Hepatocyte (in vitro differentiated cells): ENCODE results near the gene PPM1H. TPM values are rescaled to one million over a fixed set of nuclear protein-coding genes. Genes with fewer than 3 reads are reported as not detected.

Experiments used
- DNase-seq: peaks from one replicate; pipeline ENCODE4 v3.0.0-alpha.2; 2016; ENCODE audit warnings: low spot score
- H2AFZ ChIP-seq: fragments of 200-600 bp; sonication (generic); 2 replicates; pipeline ENCODE4 v1.6.0; 2016; ENCODE audit warnings: antibody characterized with exemption, mild to moderate bottlenecking
- H3K27ac ChIP-seq: fragments of 200-600 bp; sonication (generic); 2 replicates; pipeline ENCODE4 v1.5.1; 2016; ENCODE audit warnings: mild to moderate bottlenecking
- H3K27me3 ChIP-seq: fragments of 200-600 bp; sonication (generic); 2 replicates; pipeline ENCODE4 v1.6.1; 2016
- H3K36me3 ChIP-seq: fragments of 200-600 bp; sonication (generic); replicated peaks from 2 replicates; pipeline ENCODE4 v1.5.1; 2016; ENCODE audit warnings: low read depth; ENCODE audit not compliant: insufficient read depth
- H3K4me1 ChIP-seq: fragments of 200-600 bp; sonication (generic); 2 replicates; pipeline ENCODE4 v1.5.1; 2016; ENCODE audit warnings: mild to moderate bottlenecking, moderate library complexity; ENCODE audit not compliant: insufficient read depth
- H3K4me2 ChIP-seq: fragments of 200-600 bp; sonication (generic); 2 replicates; pipeline ENCODE4 v1.6.0; 2016
- H3K4me3 ChIP-seq: fragments of 200-600 bp; sonication (generic); 2 replicates; pipeline ENCODE4 v1.5.1; 2016; ENCODE audit warnings: mild to moderate bottlenecking
- H3K79me2 ChIP-seq: fragments of 200-600 bp; sonication (generic); 2 replicates; pipeline ENCODE4 v1.6.0; 2017; ENCODE audit warnings: mild to moderate bottlenecking
- H3K9me2 ChIP-seq: fragments of 200-600 bp; sonication (generic); replicated peaks from 2 replicates; pipeline ENCODE4 v1.6.0; 2017; ENCODE audit warnings: mild to moderate bottlenecking; ENCODE audit not compliant: insufficient read depth
- H3K9me3 ChIP-seq: fragments of 200-600 bp; sonication (generic); 2 replicates; pipeline ENCODE4 v1.5.1; 2016; ENCODE audit warnings: low read depth, mild to moderate bottlenecking
- H4K20me1 ChIP-seq: fragments of 200-600 bp; sonication (generic); 2 replicates; pipeline ENCODE4 v1.6.0; 2016; ENCODE audit warnings: mild to moderate bottlenecking; ENCODE audit not compliant: insufficient read depth, poor library complexity, severe bottlenecking
- CTCF ChIP-seq: fragments of 200-600 bp; sonication (generic); IDR thresholded peaks from 2 replicates; pipeline ENCODE4 v1.5.1; 2016; ENCODE audit warnings: antibody characterized with exemption, mild to moderate bottlenecking; ENCODE audit not compliant: poor library complexity
- EZH2 ChIP-seq: fragments of 200-600 bp; sonication (generic); IDR thresholded peaks from 2 replicates; pipeline ENCODE4 v1.6.1; 2016; ENCODE audit warnings: antibody characterized with exemption, mild to moderate bottlenecking, borderline replicate concordance
- EZH2phosphoT487 ChIP-seq: fragments of 200-600 bp; sonication (generic); IDR thresholded peaks from one replicate; pipeline ENCODE4 v1.6.1; 2018; ENCODE audit warnings: antibody characterized with exemption, mild to moderate bottlenecking, low read depth, moderate library complexity; ENCODE audit not compliant: unreplicated experiment, severe bottlenecking
- WGBS: methylation state at CpG from one replicate; pipeline ENCODE4 v1.1.6; 2016; ENCODE audit warnings: low lambda C conversion rate; ENCODE audit errors: missing lambda C conversion rate; 5-methylcytosine and 5-hydroxymethylcytosine counted together
- polyA plus RNA-seq: library from polyadenylated mRNA; unstranded; fragments of >200 nt; fragmentation: Nextera tagmentation; extraction: Ambion mirVana; gene quantifications from 2 replicates; pipeline ENCODE4 v1.2.1, GENCODE V29; 2016
- total RNA-seq: library from RNA; depleted of rRNA; stranded (reverse); fragments of >200 nt; gene quantifications from 2 replicates; pipeline ENCODE4 v1.2.3, GENCODE V29; 2014

The PPM1H gene
- total and polyA plus RNA-seq, 2 experiments from 2014 or later, result 9.2 to 21.8 TPM

DNA sequence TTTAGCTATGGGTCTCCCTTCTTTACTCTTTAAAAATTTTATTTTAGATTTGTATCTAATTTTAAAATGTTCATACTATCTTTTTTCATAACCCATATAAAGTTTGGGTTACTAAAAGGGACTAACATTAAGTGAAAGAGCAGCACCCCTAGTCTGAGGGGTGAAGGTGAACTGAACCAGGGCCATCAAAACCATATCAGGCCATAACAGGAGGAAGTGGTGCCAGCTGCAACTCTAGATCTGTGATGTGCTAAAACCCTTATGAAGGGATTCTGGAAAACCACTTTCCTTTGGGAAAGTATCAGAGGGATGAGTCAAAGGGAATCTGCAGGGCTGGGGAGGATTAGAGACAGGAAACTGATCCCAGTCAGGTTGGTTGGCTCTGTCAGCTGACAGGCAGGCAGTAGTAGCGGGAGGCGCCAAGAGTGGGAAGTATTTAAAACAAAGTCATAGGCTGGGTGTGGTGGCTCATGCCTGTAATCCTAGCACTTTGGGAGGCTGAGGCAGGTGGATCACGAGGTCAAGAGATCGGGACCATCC, 162.5 kb downstream of the PPM1H start:
- Histone ChIP-seq H3K4me3 (no peak overlapping the region), H4K20me1 (no peaks in the 10 kb centered on the region), H3K4me1 (peaks cover 8% of the 10 kb centered on the region), H3K9me2 (no peaks in the 10 kb centered on the region), H3K79me2 (no peaks in the 10 kb centered on the region), H3K27ac (no peak overlapping the region), H3K27me3 (no peaks in the 10 kb centered on the region), H3K4me2 (no peak overlapping the region), H3K9me3 (no peaks in the 10 kb centered on the region), H2AFZ (no peak overlapping the region), H3K36me3 (no peaks in the 10 kb centered on the region)
- no peak for DNase-seq
- 89% methylated on average over 4 of the region's 4 CpGs for WGBS
- TF ChIP-seq EZH2, result no peak
- no peak for TF ChIP-seq EZH2phosphoT487
- no peak for TF ChIP-seq CTCF

DNA sequence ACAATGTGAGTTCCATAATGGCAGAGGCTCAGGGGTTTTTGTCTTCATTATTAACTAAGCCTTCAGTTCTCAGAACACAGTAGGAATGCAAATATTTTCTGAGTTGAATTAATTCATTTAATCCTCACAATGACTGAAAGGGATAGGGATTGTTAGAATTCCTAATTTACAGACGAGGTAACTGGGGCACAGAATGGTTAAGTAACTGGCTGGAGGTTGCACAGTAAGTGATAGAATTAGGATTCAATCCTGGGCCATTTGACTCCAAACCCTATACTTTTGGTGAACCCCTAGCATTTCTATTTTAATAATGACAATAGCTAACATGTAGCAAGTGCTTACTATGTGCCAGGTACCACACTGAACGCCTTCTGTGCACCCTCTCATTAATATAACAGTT, 163.1 kb downstream of the PPM1H start:
- H3K9me3 ChIP-seq, result no peaks in the 10 kb centered on the region
- H3K4me1 ChIP-seq, result peaks cover 8% of the 10 kb centered on the region
- H3K9me2 ChIP-seq, result no peaks in the 10 kb centered on the region
- H3K36me3 ChIP-seq, result no peaks in the 10 kb centered on the region
- H3K27me3 ChIP-seq, result no peaks in the 10 kb centered on the region
- no peak overlapping the region for H3K4me2 ChIP-seq
- TF ChIP-seq EZH2 (no peak), EZH2phosphoT487 (no peak), CTCF (no peak)
- H4K20me1 ChIP-seq, result no peaks in the 10 kb centered on the region
- no peaks in the 10 kb centered on the region for H3K79me2 ChIP-seq
- no peak overlapping the region for H2AFZ ChIP-seq
- no peak overlapping the region for H3K27ac ChIP-seq
- H3K4me3 ChIP-seq, result no peak overlapping the region
- 92% methylated on average over 2 of the region's 2 CpGs for WGBS
- no peak for DNase-seq

DNA sequence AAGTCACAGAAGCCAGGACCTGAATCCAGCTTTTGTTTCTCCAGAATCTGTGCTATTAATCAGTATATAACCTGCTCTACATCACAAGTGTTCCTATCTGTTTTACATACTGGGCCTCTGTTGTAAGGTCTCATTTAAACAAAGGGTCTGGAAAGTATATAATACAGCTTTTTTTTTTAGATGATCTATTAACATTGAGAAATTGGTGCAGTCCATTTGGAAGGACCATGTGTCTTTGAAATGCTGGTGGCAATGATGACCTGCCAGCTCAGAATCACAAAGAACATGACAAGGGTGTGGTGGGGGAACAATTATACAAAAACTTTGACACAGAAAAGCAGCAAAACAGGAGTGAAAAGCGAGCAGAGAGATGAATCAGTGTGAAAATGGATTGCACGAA, 164.6 kb downstream of the PPM1H start:
- H3K9me2 ChIP-seq, result no peaks in the 10 kb centered on the region
- H3K9me3 ChIP-seq, result no peaks in the 10 kb centered on the region
- no peak for TF ChIP-seq CTCF
- no peak for TF ChIP-seq EZH2phosphoT487
- no peak for TF ChIP-seq EZH2
- H3K4me2 ChIP-seq, result no peak overlapping the region
- no peak overlapping the region for H2AFZ ChIP-seq
- H3K4me3 ChIP-seq, result no peak overlapping the region
- WGBS, result 90% methylated on average over 2 of the region's 2 CpGs
- H3K27me3 ChIP-seq, result no peaks in the 10 kb centered on the region
- H3K36me3 ChIP-seq, result no peaks in the 10 kb centered on the region
- no peak overlapping the region for H3K27ac ChIP-seq
- DNase-seq, result no peak
- peaks cover 8% of the 10 kb centered on the region for H3K4me1 ChIP-seq
- H4K20me1 ChIP-seq, result no peaks in the 10 kb centered on the region
- no peaks in the 10 kb centered on the region for H3K79me2 ChIP-seq
